Prostate gland (tissue), 2 donors: ENCODE results near the gene OSER1.

Source experiments
- CTCF ChIP-seq, 4 experiments: fragments of 200-600 bp in 2 of 4; fragments of 450-650 bp in 2 of 4; sonication (generic) in 2 of 4; IDR thresholded peaks; 1 replicate in 3 of 4; 2 replicates in 1 of 4; pipeline ENCODE4 v1.5.1; 2016 to 2019; ENCODE audit warnings: antibody characterized with exemption in 4 of 4, mild to moderate bottlenecking in 2 of 4, moderate library complexity in 2 of 4
- POLR2A ChIP-seq: fragments of 450-650 bp; IDR thresholded peaks from one replicate; pipeline ENCODE4 v1.6.1; 2016; ENCODE audit warnings: antibody characterized with exemption, mild to moderate bottlenecking
- POLR2AphosphoS5 ChIP-seq: sonication (generic); formaldehyde crosslinking; IDR thresholded peaks from one replicate; pipeline ENCODE4 v1.6.1; 2017; ENCODE audit warnings: antibody characterized with exemption

GRCh38 chr20:44210406-44211176 is at the start of gene OSER1:
- TF ChIP-seq POLR2A: peak; percentile 93
- peak in 2 of 4 experiments; percentile 24 to 32 for TF ChIP-seq CTCF (IDR thresholded peaks at IDR 0.05)
- TF ChIP-seq POLR2AphosphoS5: peak; percentile 98
